ENCODE data around the gene S1PR5.

DNA sequence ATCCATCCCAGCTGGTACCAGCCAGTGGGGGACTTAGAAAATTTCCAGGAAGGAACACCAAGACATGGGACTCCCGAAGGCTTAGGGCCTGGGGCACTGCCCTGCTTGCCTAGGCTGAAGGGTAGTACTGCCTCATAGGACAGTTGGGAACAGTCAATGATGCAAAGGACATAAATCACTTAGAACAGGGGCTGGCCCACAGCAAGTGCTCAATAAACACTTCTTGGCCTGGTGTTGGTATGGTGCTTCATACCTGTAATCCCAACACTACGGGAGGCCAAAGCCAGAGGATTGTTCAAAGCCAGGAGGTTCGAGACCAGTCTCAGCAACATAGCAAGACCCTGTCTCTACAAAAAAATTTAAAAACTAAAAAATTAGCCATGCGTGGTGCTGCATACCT lies 19.9 kb downstream of the S1PR5 start:
- TF ChIP-seq ZNF274 (IDR thresholded peaks at IDR 0.05; ENCODE audit: low read depth, low read length) (no peak), YY1 (IDR thresholded peaks at IDR 0.05; ENCODE audit: insufficient read depth, insufficient read length) (no peak)

Data from NT2/D1 (cell line).